Ovary (tissue), 3 donors: ENCODE measurements around the gene EBF3.

Experiments used
- EP300 ChIP-seq: sonication (generic); formaldehyde crosslinking; IDR thresholded peaks from one replicate; pipeline ENCODE4 v1.6.1; 2017; ENCODE audit warnings: antibody characterized with exemption
- POLR2A ChIP-seq: fragments of 450-650 bp; IDR thresholded peaks from one replicate; pipeline ENCODE4 v1.6.1; 2017; ENCODE audit warnings: antibody characterized with exemption, mild to moderate bottlenecking, moderate library complexity
- TF ChIP-seq, protein P1 (sequence below), 3 donors: fragments of 450-650 bp in 2 of 3; fragments of 200-600 bp in 1 of 3; IDR thresholded peaks; one replicate each; pipeline versions ENCODE4 v1.5.1 to v1.8.0; 2016 to 2022; ENCODE audit warnings: antibody characterized with exemption in 3 of 3, mild to moderate bottlenecking in 1 of 3
- donor health status: DM: no; HTN: no; CAD: no.

DNA sequence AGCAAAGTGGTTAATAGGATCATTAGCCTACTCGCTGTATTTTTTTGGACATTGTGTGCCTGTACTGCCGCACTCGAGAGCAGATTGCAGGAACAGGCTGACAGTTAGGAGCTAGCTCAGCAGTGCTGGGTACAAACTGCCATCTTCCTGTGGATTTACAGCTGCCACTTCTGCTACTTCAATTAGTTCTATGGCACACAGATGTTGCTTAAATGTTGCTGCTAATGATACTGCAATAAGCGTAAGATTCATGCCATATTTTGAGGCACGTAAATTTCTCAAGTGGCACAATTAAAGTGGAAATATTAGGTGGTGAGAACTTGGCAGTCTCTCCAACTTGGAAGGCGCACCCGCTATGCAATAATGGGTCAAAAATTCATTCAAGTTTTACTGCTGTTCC lies 171.9 kb downstream of the EBF3 start:
- TF ChIP-seq, protein P1, sequence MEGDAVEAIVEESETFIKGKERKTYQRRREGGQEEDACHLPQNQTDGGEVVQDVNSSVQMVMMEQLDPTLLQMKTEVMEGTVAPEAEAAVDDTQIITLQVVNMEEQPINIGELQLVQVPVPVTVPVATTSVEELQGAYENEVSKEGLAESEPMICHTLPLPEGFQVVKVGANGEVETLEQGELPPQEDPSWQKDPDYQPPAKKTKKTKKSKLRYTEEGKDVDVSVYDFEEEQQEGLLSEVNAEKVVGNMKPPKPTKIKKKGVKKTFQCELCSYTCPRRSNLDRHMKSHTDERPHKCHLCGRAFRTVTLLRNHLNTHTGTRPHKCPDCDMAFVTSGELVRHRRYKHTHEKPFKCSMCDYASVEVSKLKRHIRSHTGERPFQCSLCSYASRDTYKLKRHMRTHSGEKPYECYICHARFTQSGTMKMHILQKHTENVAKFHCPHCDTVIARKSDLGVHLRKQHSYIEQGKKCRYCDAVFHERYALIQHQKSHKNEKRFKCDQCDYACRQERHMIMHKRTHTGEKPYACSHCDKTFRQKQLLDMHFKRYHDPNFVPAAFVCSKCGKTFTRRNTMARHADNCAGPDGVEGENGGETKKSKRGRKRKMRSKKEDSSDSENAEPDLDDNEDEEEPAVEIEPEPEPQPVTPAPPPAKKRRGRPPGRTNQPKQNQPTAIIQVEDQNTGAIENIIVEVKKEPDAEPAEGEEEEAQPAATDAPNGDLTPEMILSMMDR (IDR thresholded peaks at IDR 0.05) = no peak
- TF ChIP-seq POLR2A (no peak), EP300 (no peak)
